Measurements from ENCODE around the gene USH1C. TPM values are rescaled to one million over a fixed set of nuclear protein-coding genes. Genes with fewer than 3 reads are reported as not detected.

Gene USH1C
- total and polyA plus RNA-seq, 2 of the 13 experiments (the other 11 are each of a cell fraction or from before 2014, with no cell fraction given): not detected

DNA sequence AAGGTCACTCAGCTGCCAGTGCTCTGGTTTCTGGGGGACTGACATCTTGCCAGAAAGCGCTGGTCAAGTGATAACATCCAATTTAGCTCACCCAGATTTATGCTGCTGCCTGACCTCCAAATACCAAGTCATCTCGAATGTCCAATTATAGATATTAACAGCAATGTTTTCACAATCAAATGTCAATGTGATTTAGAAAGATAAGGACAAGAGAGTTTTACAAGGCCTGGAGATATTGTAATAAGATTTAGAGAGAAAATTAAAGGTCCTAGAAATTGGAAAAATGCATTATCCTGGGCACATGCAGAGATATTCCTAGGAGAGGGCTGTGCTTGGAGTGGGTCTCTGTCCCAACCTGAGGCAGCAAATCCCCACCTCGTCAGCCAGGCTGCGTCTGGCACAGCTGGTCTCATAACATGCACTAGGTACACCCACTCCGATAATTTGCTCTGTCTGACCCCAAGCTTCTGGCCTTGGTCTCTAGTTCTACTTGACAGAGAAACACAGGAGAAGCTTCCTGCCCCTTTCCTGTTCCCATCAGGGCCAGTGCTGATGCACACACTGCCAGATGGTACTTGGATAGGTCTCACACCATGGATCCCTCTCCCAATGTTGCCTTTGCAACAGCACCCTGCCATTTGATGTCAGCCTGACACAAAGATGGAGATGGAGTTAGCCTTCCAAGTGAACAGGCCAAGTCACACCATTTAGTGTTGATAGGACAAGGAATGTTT is 28.6 kb downstream of the USH1C start (continued):
- TF ChIP-seq ZNF234 (CRISPR knock-in tag; conservative IDR thresholded peaks at IDR 0.05): no peak
- no peak for TF ChIP-seq SNAI1 (CRISPR knock-in tag; IDR thresholded peaks at IDR 0.05; ENCODE audit: borderline replicate concordance)
- no peak for TF ChIP-seq ETV6 (CRISPR knock-in tag; conservative IDR thresholded peaks at IDR 0.05)

DNA sequence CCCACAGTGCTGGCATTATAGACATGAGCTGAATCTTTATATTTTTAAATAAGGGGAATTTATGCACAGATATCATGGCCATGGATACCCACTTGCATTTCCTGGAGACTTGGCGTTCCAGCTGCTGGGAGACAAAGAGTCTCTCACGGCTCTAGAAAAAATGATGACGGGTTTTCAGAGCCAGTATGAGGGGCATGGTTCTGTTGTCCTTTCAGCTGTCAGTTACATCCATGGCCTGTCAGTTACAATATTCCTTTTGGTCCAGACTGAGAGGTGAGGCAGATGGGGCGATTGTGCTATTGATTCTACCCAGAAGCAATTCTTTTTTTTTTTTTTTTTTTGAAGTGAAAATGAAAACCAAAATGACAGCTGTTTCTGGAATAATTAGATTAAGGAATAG is 29.7 kb downstream of the USH1C start:
- Histone ChIP-seq H3K79me2 (ENCODE audit: insufficient read depth, low read length) (no peaks in the 10 kb centered on the region), H3K4me3 (replicated peaks in 1 of 3; ENCODE audit: insufficient read depth in 1 of 3, low read depth in 2 of 3, low read length in 3 of 3) (no peak overlapping the region), H3K36me3 (replicated peaks in 1 of 2; ENCODE audit: control insufficient read depth in 1 of 2, insufficient read depth in 2 of 2, low read length in 2 of 2) (no peaks in the 10 kb centered on the region), H3K27me3 (ENCODE audit: control insufficient read depth in 1 of 2, insufficient read depth in 2 of 2, low read length in 2 of 2) (peaks cover 1 to 5% of the 10 kb centered on the region in 2 experiments; a peak in 3 of 5 replicates), H3K27ac (ENCODE audit: extremely low read length, insufficient read depth, low read length) (no peak overlapping the region), H3K4me1 (ENCODE audit: insufficient read depth, low read length) (no peaks in the 10 kb centered on the region), H2AFZ (ENCODE audit: low read length) (no peak overlapping the region), H3K9me3 (ENCODE audit: low read length) (no peaks in the 10 kb centered on the region), H4K20me1 (ENCODE audit: insufficient read depth, low read length) (no peaks in the 10 kb centered on the region), H3K4me2 (ENCODE audit: low read depth, low read length) (no peak overlapping the region), H3K9ac (ENCODE audit: insufficient read depth, low read depth, low read length) (no peak overlapping the region)
- CTCF ChIA-PET (ENCODE audit: low intra/inter-chr PET ratio, low total read pairs): no interaction called here
- POLR2A ChIA-PET: no interaction called here
- no TSS peak for BruUV-seq (replicated peaks)
- intact Hi-C loops (cut with micrococcal nuclease; ENCODE audit: unreplicated experiment): no loop called here
- in situ Hi-C loops (cut with HindIII; ENCODE audit: extremely low pct_ligation_motif_present, low pct_unique_long_range_greater_than_20kb): loop anchor here (25.0 kb wide), 1 partner anchor 277 kb away; no protein-coding TSS in a partner anchor
- ATAC-seq: no peak
- DNase-seq (ENCODE audit: low spot score): no peak
- 44% methylated on average over 4 of the region's 4 CpGs for WGBS (ENCODE audit: low lambda C conversion rate)
- no peak for TF ChIP-seq ETV6 (CRISPR knock-in tag; conservative IDR thresholded peaks at IDR 0.05)
- TF ChIP-seq ZNF383 (CRISPR knock-in tag; IDR thresholded peaks at IDR 0.05; ENCODE audit: borderline replicate concordance): no peak
- no peak for FAIRE-seq

GRCh38 chr11:17513853-17514252 is 30.4 kb downstream of the USH1C start:
- Histone ChIP-seq H3K9ac (ENCODE audit: insufficient read depth, low read depth, low read length) (no peak overlapping the region), H3K27ac (ENCODE audit: extremely low read length, insufficient read depth, low read length) (no peak overlapping the region), H4K20me1 (ENCODE audit: insufficient read depth, low read length) (no peaks in the 10 kb centered on the region), H3K27me3 (ENCODE audit: control insufficient read depth in 1 of 2, insufficient read depth in 2 of 2, low read length in 2 of 2) (peaks cover 1 to 5% of the 10 kb centered on the region in 2 experiments; a peak in 3 of 5 replicates), H2AFZ (ENCODE audit: low read length) (no peak overlapping the region), H3K79me2 (ENCODE audit: insufficient read depth, low read length) (no peaks in the 10 kb centered on the region), H3K4me2 (ENCODE audit: low read depth, low read length) (no peak overlapping the region), H3K9me3 (ENCODE audit: low read length) (no peaks in the 10 kb centered on the region), H3K4me3 (replicated peaks in 1 of 3; ENCODE audit: insufficient read depth in 1 of 3, low read depth in 2 of 3, low read length in 3 of 3) (no peak overlapping the region), H3K4me1 (ENCODE audit: insufficient read depth, low read length) (no peaks in the 10 kb centered on the region), H3K36me3 (replicated peaks in 1 of 2; ENCODE audit: control insufficient read depth in 1 of 2, insufficient read depth in 2 of 2, low read length in 2 of 2) (no peaks in the 10 kb centered on the region)
- intact Hi-C loops (cut with micrococcal nuclease; ENCODE audit: unreplicated experiment) (no loop called here), in situ Hi-C loops (cut with HindIII; ENCODE audit: extremely low pct_ligation_motif_present, low pct_unique_long_range_greater_than_20kb) (loop anchor here (25.0 kb wide), 1 partner anchor 277 kb away; no protein-coding TSS in a partner anchor)
- 50% methylated on average over 1 of the region's 1 CpG for WGBS (ENCODE audit: low lambda C conversion rate)
- POLR2A ChIA-PET: no interaction called here
- BruUV-seq (replicated peaks): no TSS peak
- no peak for DNase-seq (ENCODE audit: low spot score)
- CTCF ChIA-PET (ENCODE audit: low intra/inter-chr PET ratio, low total read pairs): no interaction called here
- no peak for ATAC-seq
- FAIRE-seq: no peak
- TF ChIP-seq SIX4 (CRISPR knock-in tag; IDR thresholded peaks at IDR 0.05): no peak
- no peak for TF ChIP-seq ARNT2 (CRISPR knock-in tag; IDR thresholded peaks at IDR 0.05; ENCODE audit: low read depth)
- TF ChIP-seq ZNF569 (CRISPR knock-in tag; IDR thresholded peaks at IDR 0.05; ENCODE audit: borderline replicate concordance): no peak
- TF ChIP-seq SOX5 (CRISPR knock-in tag; IDR thresholded peaks at IDR 0.05; ENCODE audit: borderline replicate concordance): no peak
- no peak for TF ChIP-seq ZNF101 (CRISPR knock-in tag; IDR thresholded peaks at IDR 0.05; ENCODE audit: borderline replicate concordance, low read depth)
- TF ChIP-seq ZNF883 (CRISPR knock-in tag; IDR thresholded peaks at IDR 0.05; ENCODE audit: not compliant biosample characterization): no peak
- TF ChIP-seq, protein P1, sequence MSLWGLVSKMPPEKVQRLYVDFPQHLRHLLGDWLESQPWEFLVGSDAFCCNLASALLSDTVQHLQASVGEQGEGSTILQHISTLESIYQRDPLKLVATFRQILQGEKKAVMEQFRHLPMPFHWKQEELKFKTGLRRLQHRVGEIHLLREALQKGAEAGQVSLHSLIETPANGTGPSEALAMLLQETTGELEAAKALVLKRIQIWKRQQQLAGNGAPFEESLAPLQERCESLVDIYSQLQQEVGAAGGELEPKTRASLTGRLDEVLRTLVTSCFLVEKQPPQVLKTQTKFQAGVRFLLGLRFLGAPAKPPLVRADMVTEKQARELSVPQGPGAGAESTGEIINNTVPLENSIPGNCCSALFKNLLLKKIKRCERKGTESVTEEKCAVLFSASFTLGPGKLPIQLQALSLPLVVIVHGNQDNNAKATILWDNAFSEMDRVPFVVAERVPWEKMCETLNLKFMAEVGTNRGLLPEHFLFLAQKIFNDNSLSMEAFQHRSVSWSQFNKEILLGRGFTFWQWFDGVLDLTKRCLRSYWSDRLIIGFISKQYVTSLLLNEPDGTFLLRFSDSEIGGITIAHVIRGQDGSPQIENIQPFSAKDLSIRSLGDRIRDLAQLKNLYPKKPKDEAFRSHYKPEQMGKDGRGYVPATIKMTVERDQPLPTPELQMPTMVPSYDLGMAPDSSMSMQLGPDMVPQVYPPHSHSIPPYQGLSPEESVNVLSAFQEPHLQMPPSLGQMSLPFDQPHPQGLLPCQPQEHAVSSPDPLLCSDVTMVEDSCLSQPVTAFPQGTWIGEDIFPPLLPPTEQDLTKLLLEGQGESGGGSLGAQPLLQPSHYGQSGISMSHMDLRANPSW (CRISPR knock-in tag; IDR thresholded peaks at IDR 0.05; ENCODE audit: borderline replicate concordance): no peak
- TF ChIP-seq KLF15 (CRISPR knock-in tag; IDR thresholded peaks at IDR 0.05; ENCODE audit: borderline replicate concordance): no peak
- no peak for TF ChIP-seq POLR2A (IDR thresholded peaks at IDR 0.05; ENCODE audit: insufficient read depth in 1 of 2, low read depth in 2 of 2, low read length in 2 of 2)
- TF ChIP-seq, protein P2, sequence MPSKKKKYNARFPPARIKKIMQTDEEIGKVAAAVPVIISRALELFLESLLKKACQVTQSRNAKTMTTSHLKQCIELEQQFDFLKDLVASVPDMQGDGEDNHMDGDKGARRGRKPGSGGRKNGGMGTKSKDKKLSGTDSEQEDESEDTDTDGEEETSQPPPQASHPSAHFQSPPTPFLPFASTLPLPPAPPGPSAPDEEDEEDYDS (CRISPR knock-in tag; IDR thresholded peaks at IDR 0.05): no peak
